ENCODE results near the gene NUP62.

NUP62 gene

DNA sequence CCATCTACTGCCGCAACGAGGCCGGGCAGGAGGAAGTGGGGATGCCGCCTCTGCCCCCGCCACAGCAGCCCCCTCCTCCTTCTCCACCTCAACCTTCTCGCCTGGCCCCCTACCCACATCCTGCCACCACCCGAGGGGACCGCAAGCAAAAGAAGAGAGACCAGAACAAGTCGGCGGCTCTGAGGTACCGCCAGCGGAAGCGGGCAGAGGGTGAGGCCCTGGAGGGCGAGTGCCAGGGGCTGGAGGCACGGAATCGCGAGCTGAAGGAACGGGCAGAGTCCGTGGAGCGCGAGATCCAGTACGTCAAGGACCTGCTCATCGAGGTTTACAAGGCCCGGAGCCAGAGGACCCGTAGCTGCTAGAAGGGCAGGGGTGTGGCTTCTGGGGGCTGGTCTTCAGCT, 3.4 kb upstream of the NUP62 start:
- no peak for TF ChIP-seq ZC3H10 (CRISPR knock-in tag; IDR thresholded peaks at IDR 0.05)
- no peak for TF ChIP-seq GLIS3 (CRISPR knock-in tag; IDR thresholded peaks at IDR 0.05)
- TF ChIP-seq ZFP30 (CRISPR knock-in tag; IDR thresholded peaks at IDR 0.05): no peak
- TF ChIP-seq TOX (CRISPR knock-in tag; IDR thresholded peaks at IDR 0.05; ENCODE audit: borderline replicate concordance): no peak
- TF ChIP-seq TCF4 (CRISPR knock-in tag; IDR thresholded peaks at IDR 0.05; ENCODE audit: borderline replicate concordance): no peak
- TF ChIP-seq ISL1 (CRISPR knock-in tag; IDR thresholded peaks at IDR 0.05): no peak
- TF ChIP-seq, protein P1, sequence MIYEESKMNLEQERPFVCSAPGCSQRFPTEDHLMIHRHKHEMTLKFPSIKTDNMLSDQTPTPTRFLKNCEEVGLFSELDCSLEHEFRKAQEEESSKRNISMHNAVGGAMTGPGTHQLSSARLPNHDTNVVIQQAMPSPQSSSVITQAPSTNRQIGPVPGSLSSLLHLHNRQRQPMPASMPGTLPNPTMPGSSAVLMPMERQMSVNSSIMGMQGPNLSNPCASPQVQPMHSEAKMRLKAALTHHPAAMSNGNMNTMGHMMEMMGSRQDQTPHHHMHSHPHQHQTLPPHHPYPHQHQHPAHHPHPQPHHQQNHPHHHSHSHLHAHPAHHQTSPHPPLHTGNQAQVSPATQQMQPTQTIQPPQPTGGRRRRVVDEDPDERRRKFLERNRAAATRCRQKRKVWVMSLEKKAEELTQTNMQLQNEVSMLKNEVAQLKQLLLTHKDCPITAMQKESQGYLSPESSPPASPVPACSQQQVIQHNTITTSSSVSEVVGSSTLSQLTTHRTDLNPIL (CRISPR knock-in tag; IDR thresholded peaks at IDR 0.05; ENCODE audit: low read depth): no peak
- no peak for TF ChIP-seq PPARA (CRISPR knock-in tag; IDR thresholded peaks at IDR 0.05; ENCODE audit: borderline replicate concordance)
- TF ChIP-seq, protein P2, sequence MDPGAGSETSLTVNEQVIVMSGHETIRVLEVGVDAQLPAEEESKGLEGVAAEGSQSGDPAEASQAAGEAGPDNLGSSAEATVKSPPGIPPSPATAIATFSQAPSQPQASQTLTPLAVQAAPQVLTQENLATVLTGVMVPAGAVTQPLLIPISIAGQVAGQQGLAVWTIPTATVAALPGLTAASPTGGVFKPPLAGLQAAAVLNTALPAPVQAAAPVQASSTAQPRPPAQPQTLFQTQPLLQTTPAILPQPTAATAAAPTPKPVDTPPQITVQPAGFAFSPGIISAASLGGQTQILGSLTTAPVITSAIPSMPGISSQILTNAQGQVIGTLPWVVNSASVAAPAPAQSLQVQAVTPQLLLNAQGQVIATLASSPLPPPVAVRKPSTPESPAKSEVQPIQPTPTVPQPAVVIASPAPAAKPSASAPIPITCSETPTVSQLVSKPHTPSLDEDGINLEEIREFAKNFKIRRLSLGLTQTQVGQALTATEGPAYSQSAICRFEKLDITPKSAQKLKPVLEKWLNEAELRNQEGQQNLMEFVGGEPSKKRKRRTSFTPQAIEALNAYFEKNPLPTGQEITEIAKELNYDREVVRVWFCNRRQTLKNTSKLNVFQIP (CRISPR knock-in tag; IDR thresholded peaks at IDR 0.05; ENCODE audit: borderline replicate concordance, low read depth): no peak
- no peak for TF ChIP-seq ZNF8 (CRISPR knock-in tag; IDR thresholded peaks at IDR 0.05)
- ATAC-seq: no peak

DNA sequence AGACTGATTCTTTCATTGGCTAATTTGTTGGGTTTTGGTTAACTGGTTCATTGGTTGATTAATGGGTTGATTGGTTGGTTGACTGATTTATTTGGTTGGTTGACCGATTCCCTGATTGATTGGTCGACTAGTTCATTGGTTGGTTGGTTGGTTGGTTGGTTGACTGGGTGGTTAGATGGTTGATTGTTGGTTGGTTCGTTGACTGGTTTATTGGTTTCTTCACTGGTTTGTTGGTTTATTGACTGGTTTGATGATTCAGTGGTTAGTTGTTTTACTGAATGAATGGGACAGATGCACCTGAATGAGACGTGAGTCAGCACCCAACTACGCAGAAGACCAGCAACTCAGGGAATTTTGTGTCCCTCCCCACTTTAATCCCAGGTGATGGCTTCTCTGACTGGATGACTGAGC, 2.7 kb upstream of the NUP62 start:
- ATAC-seq: no peak
- TF ChIP-seq CSDC2 (CRISPR knock-in tag; IDR thresholded peaks at IDR 0.05) (no peak), ZFP3 (CRISPR knock-in tag; IDR thresholded peaks at IDR 0.05) (no peak), TCF4 (CRISPR knock-in tag; IDR thresholded peaks at IDR 0.05; ENCODE audit: borderline replicate concordance) (no peak), SNAI2 (CRISPR knock-in tag; IDR thresholded peaks at IDR 0.05) (no peak), TOX (CRISPR knock-in tag; IDR thresholded peaks at IDR 0.05; ENCODE audit: borderline replicate concordance) (no peak), ZC3H10 (CRISPR knock-in tag; IDR thresholded peaks at IDR 0.05) (no peak), ZNF565 (CRISPR knock-in tag; conservative IDR thresholded peaks at IDR 0.05; ENCODE audit: low read depth) (no peak), OSR1 (CRISPR knock-in tag; IDR thresholded peaks at IDR 0.05) (no peak), RARB (CRISPR knock-in tag; IDR thresholded peaks at IDR 0.05) (no peak), ARNTL (CRISPR knock-in tag; IDR thresholded peaks at IDR 0.05; ENCODE audit: borderline replicate concordance, low read depth) (no peak), PPARA (CRISPR knock-in tag; IDR thresholded peaks at IDR 0.05; ENCODE audit: borderline replicate concordance) (no peak), ZFP30 (CRISPR knock-in tag; IDR thresholded peaks at IDR 0.05) (no peak), ZNF8 (CRISPR knock-in tag; IDR thresholded peaks at IDR 0.05) (no peak), ZNF70 (CRISPR knock-in tag; IDR thresholded peaks at IDR 0.05) (no peak), ESRRG (CRISPR knock-in tag; IDR thresholded peaks at IDR 0.05) (no peak)
- TF ChIP-seq, protein P3, sequence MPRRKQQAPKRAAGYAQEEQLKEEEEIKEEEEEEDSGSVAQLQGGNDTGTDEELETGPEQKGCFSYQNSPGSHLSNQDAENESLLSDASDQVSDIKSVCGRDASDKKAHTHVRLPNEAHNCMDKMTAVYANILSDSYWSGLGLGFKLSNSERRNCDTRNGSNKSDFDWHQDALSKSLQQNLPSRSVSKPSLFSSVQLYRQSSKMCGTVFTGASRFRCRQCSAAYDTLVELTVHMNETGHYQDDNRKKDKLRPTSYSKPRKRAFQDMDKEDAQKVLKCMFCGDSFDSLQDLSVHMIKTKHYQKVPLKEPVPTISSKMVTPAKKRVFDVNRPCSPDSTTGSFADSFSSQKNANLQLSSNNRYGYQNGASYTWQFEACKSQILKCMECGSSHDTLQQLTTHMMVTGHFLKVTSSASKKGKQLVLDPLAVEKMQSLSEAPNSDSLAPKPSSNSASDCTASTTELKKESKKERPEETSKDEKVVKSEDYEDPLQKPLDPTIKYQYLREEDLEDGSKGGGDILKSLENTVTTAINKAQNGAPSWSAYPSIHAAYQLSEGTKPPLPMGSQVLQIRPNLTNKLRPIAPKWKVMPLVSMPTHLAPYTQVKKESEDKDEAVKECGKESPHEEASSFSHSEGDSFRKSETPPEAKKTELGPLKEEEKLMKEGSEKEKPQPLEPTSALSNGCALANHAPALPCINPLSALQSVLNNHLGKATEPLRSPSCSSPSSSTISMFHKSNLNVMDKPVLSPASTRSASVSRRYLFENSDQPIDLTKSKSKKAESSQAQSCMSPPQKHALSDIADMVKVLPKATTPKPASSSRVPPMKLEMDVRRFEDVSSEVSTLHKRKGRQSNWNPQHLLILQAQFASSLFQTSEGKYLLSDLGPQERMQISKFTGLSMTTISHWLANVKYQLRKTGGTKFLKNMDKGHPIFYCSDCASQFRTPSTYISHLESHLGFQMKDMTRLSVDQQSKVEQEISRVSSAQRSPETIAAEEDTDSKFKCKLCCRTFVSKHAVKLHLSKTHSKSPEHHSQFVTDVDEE (CRISPR knock-in tag; IDR thresholded peaks at IDR 0.05): no peak
- TF ChIP-seq, protein P4, sequence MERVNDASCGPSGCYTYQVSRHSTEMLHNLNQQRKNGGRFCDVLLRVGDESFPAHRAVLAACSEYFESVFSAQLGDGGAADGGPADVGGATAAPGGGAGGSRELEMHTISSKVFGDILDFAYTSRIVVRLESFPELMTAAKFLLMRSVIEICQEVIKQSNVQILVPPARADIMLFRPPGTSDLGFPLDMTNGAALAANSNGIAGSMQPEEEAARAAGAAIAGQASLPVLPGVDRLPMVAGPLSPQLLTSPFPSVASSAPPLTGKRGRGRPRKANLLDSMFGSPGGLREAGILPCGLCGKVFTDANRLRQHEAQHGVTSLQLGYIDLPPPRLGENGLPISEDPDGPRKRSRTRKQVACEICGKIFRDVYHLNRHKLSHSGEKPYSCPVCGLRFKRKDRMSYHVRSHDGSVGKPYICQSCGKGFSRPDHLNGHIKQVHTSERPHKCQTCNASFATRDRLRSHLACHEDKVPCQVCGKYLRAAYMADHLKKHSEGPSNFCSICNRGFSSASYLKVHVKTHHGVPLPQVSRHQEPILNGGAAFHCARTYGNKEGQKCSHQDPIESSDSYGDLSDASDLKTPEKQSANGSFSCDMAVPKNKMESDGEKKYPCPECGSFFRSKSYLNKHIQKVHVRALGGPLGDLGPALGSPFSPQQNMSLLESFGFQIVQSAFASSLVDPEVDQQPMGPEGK (CRISPR knock-in tag; IDR thresholded peaks at IDR 0.05; ENCODE audit: borderline replicate concordance): no peak

DNA sequence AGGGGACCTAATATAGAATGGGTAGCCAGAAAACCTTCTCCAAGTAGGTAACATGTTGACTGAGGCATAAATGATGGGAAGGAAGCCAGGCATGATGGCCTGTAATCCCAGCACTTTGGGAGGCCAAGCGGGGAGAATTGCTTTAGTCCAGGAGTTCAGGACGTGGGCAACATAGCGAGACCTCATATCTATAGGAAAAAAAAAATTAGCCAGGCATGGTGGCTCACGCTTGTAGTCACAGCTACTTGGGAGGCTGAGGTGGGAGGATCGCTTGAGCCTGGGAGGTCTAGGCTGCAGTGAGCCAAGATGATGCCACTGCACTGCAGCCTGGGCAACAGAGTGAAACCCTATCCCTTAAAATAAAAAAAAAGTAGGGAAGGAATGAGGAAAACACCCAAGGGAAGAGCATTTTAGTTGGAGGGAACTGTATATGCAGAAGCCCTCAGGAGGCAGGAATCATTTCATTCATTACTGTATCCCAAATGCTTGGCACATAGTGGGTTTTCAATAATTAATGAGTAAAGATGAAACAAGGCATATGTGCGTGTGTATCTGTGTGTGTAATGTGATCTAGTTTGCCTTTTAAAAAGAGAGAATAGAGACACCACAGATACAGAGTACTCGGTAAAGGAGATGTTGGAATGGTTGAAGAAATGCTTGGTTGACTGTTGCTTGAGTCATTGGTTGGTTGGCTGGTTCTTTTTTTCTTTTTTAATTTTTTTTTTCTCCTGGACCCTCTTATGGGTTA, 2.2 kb upstream of the NUP62 start:
- no peak for ATAC-seq
- TF ChIP-seq, protein P3 (CRISPR knock-in tag; IDR thresholded peaks at IDR 0.05): no peak
- TF ChIP-seq TCF4 (CRISPR knock-in tag; IDR thresholded peaks at IDR 0.05; ENCODE audit: borderline replicate concordance) (no peak), GLIS3 (CRISPR knock-in tag; IDR thresholded peaks at IDR 0.05) (no peak), ZC3H10 (CRISPR knock-in tag; IDR thresholded peaks at IDR 0.05) (no peak), ISL1 (CRISPR knock-in tag; IDR thresholded peaks at IDR 0.05) (no peak), SNAI2 (CRISPR knock-in tag; IDR thresholded peaks at IDR 0.05) (no peak), TOX (CRISPR knock-in tag; IDR thresholded peaks at IDR 0.05; ENCODE audit: borderline replicate concordance) (no peak), ZFP3 (CRISPR knock-in tag; IDR thresholded peaks at IDR 0.05) (no peak), BACH2 (CRISPR knock-in tag; IDR thresholded peaks at IDR 0.05; ENCODE audit: borderline replicate concordance) (no peak), ZNF565 (CRISPR knock-in tag; conservative IDR thresholded peaks at IDR 0.05; ENCODE audit: low read depth) (no peak), ZNF70 (CRISPR knock-in tag; IDR thresholded peaks at IDR 0.05) (no peak), CSDC2 (CRISPR knock-in tag; IDR thresholded peaks at IDR 0.05) (no peak), OSR1 (CRISPR knock-in tag; IDR thresholded peaks at IDR 0.05) (no peak)
- TF ChIP-seq, protein P5, sequence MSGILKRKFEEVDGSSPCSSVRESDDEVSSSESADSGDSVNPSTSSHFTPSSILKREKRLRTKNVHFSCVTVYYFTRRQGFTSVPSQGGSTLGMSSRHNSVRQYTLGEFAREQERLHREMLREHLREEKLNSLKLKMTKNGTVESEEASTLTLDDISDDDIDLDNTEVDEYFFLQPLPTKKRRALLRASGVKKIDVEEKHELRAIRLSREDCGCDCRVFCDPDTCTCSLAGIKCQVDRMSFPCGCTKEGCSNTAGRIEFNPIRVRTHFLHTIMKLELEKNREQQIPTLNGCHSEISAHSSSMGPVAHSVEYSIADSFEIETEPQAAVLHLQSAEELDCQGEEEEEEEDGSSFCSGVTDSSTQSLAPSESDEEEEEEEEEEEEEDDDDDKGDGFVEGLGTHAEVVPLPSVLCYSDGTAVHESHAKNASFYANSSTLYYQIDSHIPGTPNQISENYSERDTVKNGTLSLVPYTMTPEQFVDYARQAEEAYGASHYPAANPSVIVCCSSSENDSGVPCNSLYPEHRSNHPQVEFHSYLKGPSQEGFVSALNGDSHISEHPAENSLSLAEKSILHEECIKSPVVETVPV (CRISPR knock-in tag; IDR thresholded peaks at IDR 0.05): no peak
